Fibroblast of lung (primary cell): ENCODE data around the gene BBIP1. TPM values are rescaled to one million over a fixed set of nuclear protein-coding genes. Genes with fewer than 3 reads are reported as not detected.

Experiments used
- DNase-seq, 2 donors: peaks; one replicate each; pipeline versions ENCODE4 v3.0.0 to v3.0.0-alpha.2; 2010; ENCODE audit warnings: low read depth in 2 of 2
- H2AFZ ChIP-seq: 2 replicates; pipeline ENCODE4 v1.5.1; 2012; ENCODE audit warnings: low read length, control low read depth, inconsistent platforms
- H3K27ac ChIP-seq: 2 replicates; pipeline ENCODE4 v1.5.1; 2011; ENCODE audit warnings: low read length, control low read depth; ENCODE audit not compliant: insufficient read depth
- H3K27me3 ChIP-seq: 2 replicates; pipeline ENCODE4 v1.5.1; 2011; ENCODE audit warnings: mild to moderate bottlenecking, low read length; ENCODE audit not compliant: control insufficient read depth, insufficient read depth
- H3K36me3 ChIP-seq: 2 replicates; pipeline ENCODE4 v1.5.1; 2011; ENCODE audit warnings: low read length; ENCODE audit not compliant: control insufficient read depth, insufficient read depth
- H3K4me1 ChIP-seq: 2 replicates; pipeline ENCODE4 v1.5.1; 2011; ENCODE audit warnings: low read length; ENCODE audit not compliant: control insufficient read depth, insufficient read depth; ENCODE audit errors: extremely low read depth
- H3K4me2 ChIP-seq: 2 replicates; pipeline ENCODE4 v1.5.1; 2011; ENCODE audit warnings: low read length, control low read depth; ENCODE audit not compliant: insufficient read depth; ENCODE audit errors: extremely low read depth
- H3K4me3 ChIP-seq, 4 experiments: fragments of 200-600 bp in 1 of 4; sonication (generic) in 1 of 4; replicated peaks in 1 of 4; 2 replicates each; pipeline ENCODE4 v1.5.1; 2011 to 2016; ENCODE audit warnings: low read length in 4 of 4, low read depth in 3 of 4, mild to moderate bottlenecking in 3 of 4, control low read depth in 2 of 4, inconsistent platforms in 1 of 4, mixed read lengths in 1 of 4; ENCODE audit not compliant: insufficient read depth in 1 of 4; ENCODE audit errors: control extremely low read depth in 1 of 4
- H3K79me2 ChIP-seq: 2 replicates; pipeline ENCODE4 v1.5.1; 2012; ENCODE audit warnings: mild to moderate bottlenecking, low read length, inconsistent platforms; ENCODE audit not compliant: control insufficient read depth, insufficient read depth
- H3K9ac ChIP-seq: 2 replicates; pipeline ENCODE4 v1.5.1; 2011; ENCODE audit warnings: mild to moderate bottlenecking, low read length, control low read depth; ENCODE audit not compliant: insufficient read depth
- H3K9me3 ChIP-seq: 2 replicates; pipeline ENCODE4 v1.5.1; 2012; ENCODE audit warnings: low read depth, low read length; ENCODE audit not compliant: control insufficient read depth, insufficient read depth
- H4K20me1 ChIP-seq: 2 replicates; pipeline ENCODE4 v1.5.1; 2011; ENCODE audit warnings: low read length; ENCODE audit not compliant: control insufficient read depth, insufficient read depth; ENCODE audit errors: extremely low read depth
- CTCF ChIP-seq, 2 donors: IDR thresholded peaks in 1 of 2; conservative IDR thresholded peaks in 1 of 2; 1 replicate in 1 of 2; 2 replicates in 1 of 2; pipeline ENCODE4 v1.5.1; 2011 to 2012; ENCODE audit warnings: low read length in 2 of 2, control low read depth in 1 of 2, inconsistent platforms in 1 of 2, low read depth in 1 of 2, mild to moderate bottlenecking in 1 of 2
- EZH2 ChIP-seq: IDR thresholded peaks from 2 replicates; pipeline ENCODE4 v1.5.1; 2012; ENCODE audit warnings: low read length, control low read depth, mild to moderate bottlenecking; ENCODE audit errors: missing control alignments
- polyA plus RNA-seq, 2 donors: library from polyadenylated mRNA; depleted of rRNA in 1 of 2; stranded (reverse) in 1 of 2; unstranded in 1 of 2; fragments of >200 nt; gene quantifications; 2 replicates each; pipeline ENCODE4 v1.2.1, GENCODE V29; 2011 to 2012; ENCODE audit warnings: missing spikeins in 1 of 2
- total RNA-seq: library from RNA; depleted of rRNA; stranded (reverse); fragments of >200 nt; gene quantifications from 2 replicates; pipeline ENCODE4 v1.2.1, GENCODE V29; 2014

The BBIP1 gene
- total and polyA plus RNA-seq, 2 donors (not counting 1 experiment from before 2014, with no cell fraction given): 30.1 to 31.7 TPM

GRCh38 chr10:110915035-110915434, 3.9 kb downstream of the BBIP1 start:
- Histone ChIP-seq H3K4me1 (peaks cover 2% of the 10 kb centered on the region), H3K36me3 (no peaks in the 10 kb centered on the region)
- DNase-seq: no peak

DNA sequence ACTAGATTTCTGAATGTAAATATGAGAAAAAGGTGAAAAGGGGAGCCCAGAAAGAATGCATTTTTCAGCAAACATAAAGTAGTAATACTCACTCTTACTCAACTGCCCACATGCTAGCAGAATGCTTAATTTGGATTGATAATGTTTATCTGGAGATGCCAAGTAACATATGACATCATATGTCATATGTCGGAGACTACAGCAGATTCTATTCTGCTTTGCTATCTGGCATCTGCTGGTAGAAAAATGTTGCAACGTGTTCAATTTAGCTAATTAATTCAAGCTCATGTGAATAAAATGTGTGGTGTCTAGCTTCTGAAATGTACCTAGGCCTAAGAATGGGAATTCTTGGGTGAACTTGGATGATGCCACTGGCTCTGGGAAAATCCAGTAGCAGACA, 4.5 kb downstream of the BBIP1 start:
- H3K4me2 ChIP-seq: no peak overlapping the region
- H2AFZ ChIP-seq: no peak overlapping the region
- H3K9me3 ChIP-seq: no peaks in the 10 kb centered on the region
- H3K27ac ChIP-seq: no peak overlapping the region
- no peak overlapping the region for H3K4me3 ChIP-seq
- no peaks in the 10 kb centered on the region for H4K20me1 ChIP-seq
- no peaks in the 10 kb centered on the region for H3K36me3 ChIP-seq
- TF ChIP-seq CTCF (conservative IDR thresholded peaks at IDR 0.05 in 1 of 2, IDR thresholded peaks at IDR 0.05 in 1 of 2; ENCODE audit: low read depth in 1 of 2, low read length in 2 of 2) (no peak), EZH2 (no peak)
- peaks cover 2% of the 10 kb centered on the region for H3K4me1 ChIP-seq
- H3K79me2 ChIP-seq: no peaks in the 10 kb centered on the region
- no peak overlapping the region for H3K9ac ChIP-seq
- peak; percentile 46 to 54 for DNase-seq
- no peaks in the 10 kb centered on the region for H3K27me3 ChIP-seq

More at GRCh38 chr10:110915035-110915434, 3.9 kb downstream of the BBIP1 start:
- Histone ChIP-seq H4K20me1 (no peaks in the 10 kb centered on the region), H3K27ac (no peak overlapping the region), H3K4me2 (no peak overlapping the region), H3K4me3 (no peak overlapping the region), H3K27me3 (no peaks in the 10 kb centered on the region), H3K79me2 (peaks cover 2% of the 10 kb centered on the region), H3K9me3 (no peaks in the 10 kb centered on the region), H2AFZ (no peak overlapping the region), H3K9ac (no peak overlapping the region)
- TF ChIP-seq CTCF (conservative IDR thresholded peaks at IDR 0.05 in 1 of 2, IDR thresholded peaks at IDR 0.05 in 1 of 2; ENCODE audit: low read depth in 1 of 2, low read length in 2 of 2) (no peak), EZH2 (no peak)

- H3K9ac ChIP-seq: no peak overlapping the region
- no peak overlapping the region for H2AFZ ChIP-seq
- H4K20me1 ChIP-seq: no peaks in the 10 kb centered on the region
- H3K4me3 ChIP-seq: no peak overlapping the region
- DNase-seq: peak; percentile 60 to 77
- no peaks in the 10 kb centered on the region for H3K9me3 ChIP-seq
- no peak overlapping the region for H3K27ac ChIP-seq
- no peaks in the 10 kb centered on the region for H3K36me3 ChIP-seq
- H3K27me3 ChIP-seq: no peaks in the 10 kb centered on the region
- no peak for TF ChIP-seq EZH2
- no peak for TF ChIP-seq CTCF (conservative IDR thresholded peaks at IDR 0.05 in 1 of 2, IDR thresholded peaks at IDR 0.05 in 1 of 2; ENCODE audit: low read depth in 1 of 2, low read length in 2 of 2)
- no peaks in the 10 kb centered on the region for H3K79me2 ChIP-seq
- peaks cover 2% of the 10 kb centered on the region for H3K4me1 ChIP-seq
- peak overlapping the region; percentile 13 for H3K4me2 ChIP-seq
These were observed 6.6 kb downstream of the BBIP1 start for GRCh38 chr10:110912374-110912773.
